A673 (cell line): ENCODE measurements around the gene MED14. TPM values are rescaled to one million over a fixed set of nuclear protein-coding genes. Genes with fewer than 3 reads are reported as not detected.

ENCODE experiments used
- BruUV-seq: library from RNA; stranded (reverse); fragments of 400-500 nt; replicated peaks from 2 replicates; lab custom pipeline; 2021; lab: Mats Ljungman, UMichigan
- CTCF ChIA-PET: fragments of 300-600 bp; sonication (Branson Sonifier 250); formaldehyde crosslinking; loops from one replicate; lab custom pipeline; 2022; ENCODE audit warnings: antibody characterized with exemption; lab: Charles Lee
- POLR2A ChIA-PET: fragments of 300-600 bp; sonication (Branson Sonifier 250); formaldehyde crosslinking; loops from one replicate; lab custom pipeline; 2022; ENCODE audit warnings: antibody characterized with exemption; ENCODE audit not compliant: low non-redundant PET; lab: Charles Lee
- DNase-seq: peaks from one replicate; pipeline ENCODE4 v3.0.0-alpha.2; 2015; ENCODE audit warnings: low spot score
- H3K27ac ChIP-seq: fragments of 200-600 bp; sonication (generic); 2 replicates; pipeline ENCODE4 v1.5.1; 2016; ENCODE audit warnings: mixed run types, low read depth, mild to moderate bottlenecking, mixed read lengths, antibody characterized with exemption, low read length; ENCODE audit not compliant: poor library complexity, severe bottlenecking
- H3K27me3 ChIP-seq: fragments of 200-600 bp; sonication (generic); replicated peaks from 2 replicates; pipeline ENCODE4 v1.6.1; 2017; ENCODE audit warnings: mixed run types, low read depth, mild to moderate bottlenecking, mixed read lengths, antibody characterized with exemption, low read length; ENCODE audit not compliant: insufficient read depth, poor library complexity
- H3K36me3 ChIP-seq: fragments of 200-600 bp; sonication (generic); 2 replicates; pipeline ENCODE4 v1.6.1; 2016; ENCODE audit warnings: mixed run types, mild to moderate bottlenecking, mixed read lengths, antibody characterized with exemption, low read length; ENCODE audit not compliant: insufficient read depth, poor library complexity, severe bottlenecking
- H3K4me1 ChIP-seq: fragments of 200-600 bp; sonication (generic); 2 replicates; pipeline ENCODE4 v1.6.1; 2017; ENCODE audit warnings: mixed run types, mild to moderate bottlenecking, mixed read lengths, antibody characterized with exemption, low read length; ENCODE audit not compliant: insufficient read depth, poor library complexity, severe bottlenecking
- H3K4me3 ChIP-seq: fragments of 200-600 bp; sonication (generic); 2 replicates; pipeline ENCODE4 v1.5.1; 2016; ENCODE audit warnings: low read depth, mixed run types, mild to moderate bottlenecking, mixed read lengths, low read length; ENCODE audit not compliant: poor library complexity, severe bottlenecking
- H3K9me3 ChIP-seq: fragments of 200-600 bp; sonication (generic); 2 replicates; pipeline ENCODE4 v1.6.1; 2016; ENCODE audit warnings: mixed run types, low read depth, mild to moderate bottlenecking, mixed read lengths, antibody characterized with exemption, low read length; ENCODE audit not compliant: poor library complexity, severe bottlenecking
- CTCF ChIP-seq: fragments of 300-800, 200-600 bp; sonication (generic); conservative IDR thresholded peaks from 2 replicates; pipeline ENCODE4 v1.5.1; 2017; ENCODE audit warnings: low read depth, mild to moderate bottlenecking, antibody characterized with exemption, low read length, moderate library complexity, mixed read lengths
- EZH2 ChIP-seq: fragments of 200-600 bp; sonication (generic); IDR thresholded peaks from 2 replicates; pipeline ENCODE4 v1.6.1; 2017; ENCODE audit warnings: borderline replicate concordance, low read depth, mild to moderate bottlenecking, mixed read lengths, antibody characterized with exemption, low read length; ENCODE audit not compliant: poor library complexity, severe bottlenecking
- intact Hi-C: fragments of 100-400 bp; cut with micrococcal nuclease; formaldehyde crosslinking; loops from one replicate; pipeline ENCODE4 v1.10.0; 2022; ENCODE audit not compliant: unreplicated experiment
- total RNA-seq: library from RNA; stranded (reverse); gene quantifications from 2 replicates; pipeline ENCODE4 v1.2.3, GENCODE V29; 2021

Gene MED14
- total RNA-seq, 1 experiment from 2014 or later, result 59.1 TPM

GRCh38 chrX:40637687-40638086 lies 97.7 kb downstream of the MED14 start:
- DNase-seq, result no peak
- ChIA-PET CTCF (no interaction called here), POLR2A (no interaction called here)
- Histone ChIP-seq H3K36me3 (peaks cover 30% of the 10 kb centered on the region), H3K4me3 (no peak overlapping the region), H3K27me3 (no peaks in the 10 kb centered on the region), H3K4me1 (no peaks in the 10 kb centered on the region), H3K9me3 (no peaks in the 10 kb centered on the region), H3K27ac (no peak overlapping the region)
- no peak for TF ChIP-seq EZH2
- TF ChIP-seq CTCF, result no peak
- intact Hi-C loops, result no loop called here
- no TSS peak for BruUV-seq

GRCh38 chrX:40632199-40632598 lies 103.1 kb downstream of the MED14 start:
- H3K27ac ChIP-seq, result no peak overlapping the region

GRCh38 chrX:40628506-40628905 lies 106.8 kb downstream of the MED14 start:
- DNase-seq, result no peak
- BruUV-seq, result no TSS peak
- H3K36me3 ChIP-seq, result peaks cover 18% of the 10 kb centered on the region
- TF ChIP-seq CTCF, result no peak
- no peak for TF ChIP-seq EZH2
- ChIA-PET CTCF (interaction anchor here (0.7 kb wide), 1 partner anchor 84 kb away, joined by 3 read pairs; no protein-coding TSS in a partner anchor), POLR2A (interaction anchor here (0.6 kb wide), 1 partner anchor 730 kb away, joined by 8 read pairs; no protein-coding TSS in a partner anchor)
- intact Hi-C loops, result no loop called here
- no peaks in the 10 kb centered on the region for H3K27me3 ChIP-seq
- no peak overlapping the region for H3K27ac ChIP-seq
- no peaks in the 10 kb centered on the region for H3K4me1 ChIP-seq
- H3K4me3 ChIP-seq, result no peak overlapping the region
- no peaks in the 10 kb centered on the region for H3K9me3 ChIP-seq

More at GRCh38 chrX:40632199-40632598, 103.1 kb downstream of the MED14 start:
- no peak overlapping the region for H3K4me3 ChIP-seq
- H3K9me3 ChIP-seq, result no peaks in the 10 kb centered on the region
- H3K4me1 ChIP-seq, result no peaks in the 10 kb centered on the region
- POLR2A ChIA-PET, result no interaction called here
- TF ChIP-seq CTCF (no peak), EZH2 (no peak)
- no peak for DNase-seq
- intact Hi-C loops, result no loop called here
- CTCF ChIA-PET, result no interaction called here
- H3K36me3 ChIP-seq, result peaks cover 32% of the 10 kb centered on the region
- no TSS peak for BruUV-seq
- H3K27me3 ChIP-seq, result no peaks in the 10 kb centered on the region
